Measurements from ENCODE around the gene PFAS. TPM values are rescaled to one million over a fixed set of nuclear protein-coding genes. Genes with fewer than 3 reads are reported as not detected.
"Not testable (repeated sequence)": the region's sequence is repeated elsewhere in the genome, so short reads cannot be mapped to it uniquely, and the experiment has no call there.

Gene PFAS
- total RNA-seq, 2 experiments from 2014 or later: 113 to 141 TPM

- intact Hi-C loops (cut with DNase I, micrococcal nuclease); H3K4me3 Mint-ChIP-seq; ATAC-seq; H3K9me3 Mint-ChIP-seq (ENCODE audit: low read depth); DNase-seq; H3K27me3 Mint-ChIP-seq; H3K27ac Mint-ChIP-seq: not testable (repeated sequence)
- POLR2A ChIA-PET: interaction anchor here (0.6 to 0.7 kb wide), 4 partner anchors 27 to 297 kb away, joined by 3 to 4 read pairs (median 4); no protein-coding TSS in a partner anchor
- H3K4me1 Mint-ChIP-seq: peaks cover 12% of the 10 kb centered on the region
- peaks cover 42% of the 10 kb centered on the region for H3K36me3 Mint-ChIP-seq (ENCODE audit: low read depth)
- CTCF ChIA-PET: interaction anchor here (0.6 to 1.3 kb wide), 3 partner anchors 50 to 148 kb away, joined by 3 to 4 read pairs (median 4); partner anchors contain the start of gene KRABD2
Observed at GRCh38 chr17:8251411-8251810, 2.3 kb downstream of the PFAS start.

- Mint-ChIP-seq H3K36me3 (ENCODE audit: low read depth) (peaks cover 49% of the 10 kb centered on the region), H3K9me3 (ENCODE audit: low read depth) (no peaks in the 10 kb centered on the region), H3K4me1 (peaks cover 10% of the 10 kb centered on the region), H3K27ac (no peak overlapping the region), H3K4me3 (no peak overlapping the region), H3K27me3 (no peaks in the 10 kb centered on the region)
- ChIA-PET CTCF (no interaction called here), POLR2A (no interaction called here)
- intact Hi-C loops (cut with DNase I, micrococcal nuclease): no loop called here
- ATAC-seq (no peak), DNase-seq (no peak)
Observed at GRCh38 chr17:8253801-8254200, 4.7 kb downstream of the PFAS start.

- H3K27me3 Mint-ChIP-seq: no peaks in the 10 kb centered on the region
- H3K27ac Mint-ChIP-seq: no peak overlapping the region
- intact Hi-C loops (cut with DNase I, micrococcal nuclease): no loop called here
- ChIA-PET POLR2A (interaction anchor here (0.6 kb wide), 1 partner anchor 41 kb away, joined by 3 read pairs; no protein-coding TSS in a partner anchor), CTCF (interaction anchor here (0.5 kb wide), 1 partner anchor 171 kb away, joined by 3 read pairs; no protein-coding TSS in a partner anchor)
- peaks cover 9% of the 10 kb centered on the region for H3K4me1 Mint-ChIP-seq
- H3K9me3 Mint-ChIP-seq (ENCODE audit: low read depth): no peaks in the 10 kb centered on the region
- H3K36me3 Mint-ChIP-seq (ENCODE audit: low read depth): peaks cover 43% of the 10 kb centered on the region
- ATAC-seq (no peak), DNase-seq (no peak)
- no peak overlapping the region for H3K4me3 Mint-ChIP-seq
Observed at GRCh38 chr17:8254881-8255280, 5.8 kb downstream of the PFAS start.

- POLR2A ChIA-PET: interaction anchor here (0.6 kb wide), 1 partner anchor 65 kb away, joined by 3 read pairs; no protein-coding TSS in a partner anchor
Observed at GRCh38 chr17:8255499-8255898, 6.4 kb downstream of the PFAS start.

GRCh38 chr17:8256291-8256690 lies 7.2 kb downstream of the PFAS start:
- Mint-ChIP-seq H3K27ac (no peak overlapping the region), H3K9me3 (ENCODE audit: low read depth) (no peaks in the 10 kb centered on the region), H3K27me3 (no peaks in the 10 kb centered on the region), H3K36me3 (ENCODE audit: low read depth) (peaks cover 46% of the 10 kb centered on the region), H3K4me1 (no peaks in the 10 kb centered on the region), H3K4me3 (no peak overlapping the region)
- ChIA-PET CTCF (no interaction called here), POLR2A (no interaction called here)
- DNase-seq (no peak), ATAC-seq (no peak)
- intact Hi-C loops (cut with DNase I, micrococcal nuclease): no loop called here

More at GRCh38 chr17:8255499-8255898, 6.4 kb downstream of the PFAS start:
- DNase-seq (no peak), ATAC-seq (no peak)
- Mint-ChIP-seq H3K4me3 (no peak overlapping the region), H3K4me1 (peaks cover 3% of the 10 kb centered on the region), H3K27me3 (no peaks in the 10 kb centered on the region), H3K36me3 (ENCODE audit: low read depth) (peaks cover 42% of the 10 kb centered on the region), H3K27ac (no peak overlapping the region), H3K9me3 (ENCODE audit: low read depth) (no peaks in the 10 kb centered on the region)
- CTCF ChIA-PET: interaction anchor here (0.5 kb wide), 1 partner anchor 171 kb away, joined by 3 read pairs; no protein-coding TSS in a partner anchor
- intact Hi-C loops (cut with DNase I, micrococcal nuclease): no loop called here

GRCh38 chr17:8256691-8257090 lies 7.6 kb downstream of the PFAS start:
- no peaks in the 10 kb centered on the region for H3K27me3 Mint-ChIP-seq
- CTCF ChIA-PET: no interaction called here
- POLR2A ChIA-PET: no interaction called here
- no peaks in the 10 kb centered on the region for H3K9me3 Mint-ChIP-seq (ENCODE audit: low read depth)
- DNase-seq: no peak
- H3K4me1 Mint-ChIP-seq: no peaks in the 10 kb centered on the region
- H3K27ac Mint-ChIP-seq: no peak overlapping the region
- H3K4me3 Mint-ChIP-seq: no peak overlapping the region
- H3K36me3 Mint-ChIP-seq (ENCODE audit: low read depth): peaks cover 48% of the 10 kb centered on the region
- intact Hi-C loops (cut with DNase I, micrococcal nuclease): no loop called here
- no peak for ATAC-seq

- CTCF ChIA-PET: interaction anchor here (0.6 kb wide), 3 partner anchors 69 to 200 kb away, joined by 3 read pairs; no protein-coding TSS in a partner anchor
- POLR2A ChIA-PET: no interaction called here
Observed at GRCh38 chr17:8257801-8258200, 8.7 kb downstream of the PFAS start.

GRCh38 chr17:8264320-8264719 lies 15.2 kb downstream of the PFAS start:
- peaks cover 49% of the 10 kb centered on the region for H3K36me3 Mint-ChIP-seq (ENCODE audit: low read depth)
- CTCF ChIA-PET: interaction anchor here (1.1 kb wide), 1 partner anchor 15 kb away, joined by 3 read pairs; no protein-coding TSS in a partner anchor
- no peak for ATAC-seq

More at GRCh38 chr17:8257801-8258200, 8.7 kb downstream of the PFAS start:
- Mint-ChIP-seq H3K36me3 (ENCODE audit: low read depth) (peaks cover 51% of the 10 kb centered on the region), H3K4me3 (no peak overlapping the region), H3K4me1 (no peaks in the 10 kb centered on the region), H3K9me3 (ENCODE audit: low read depth) (no peaks in the 10 kb centered on the region), H3K27me3 (no peaks in the 10 kb centered on the region), H3K27ac (no peak overlapping the region)
- ATAC-seq: no peak
- DNase-seq: no peak
- intact Hi-C loops (cut with DNase I, micrococcal nuclease): no loop called here

GRCh38 chr17:8264836-8265542 lies 15.9 kb downstream of the PFAS start:
- no peaks in the 10 kb centered on the region for H3K9me3 Mint-ChIP-seq (ENCODE audit: low read depth)
- H3K36me3 Mint-ChIP-seq (ENCODE audit: low read depth): peaks cover 50% of the 10 kb centered on the region
- intact Hi-C loops (cut with DNase I, micrococcal nuclease): no loop called here
- CTCF ChIA-PET: no interaction called here
- no peaks in the 10 kb centered on the region for H3K27me3 Mint-ChIP-seq
- ATAC-seq (no peak), DNase-seq (no peak)
- POLR2A ChIA-PET: interaction anchor here (0.6 kb wide), 1 partner anchor 70 kb away, joined by 9 read pairs; no protein-coding TSS in a partner anchor
- H3K27ac Mint-ChIP-seq: no peak overlapping the region
- H3K4me1 Mint-ChIP-seq: no peaks in the 10 kb centered on the region
- H3K4me3 Mint-ChIP-seq: no peak overlapping the region

More at GRCh38 chr17:8264320-8264719, 15.2 kb downstream of the PFAS start:
- intact Hi-C loops (cut with DNase I, micrococcal nuclease): no loop called here
- no peak for DNase-seq
- Mint-ChIP-seq H3K27me3 (no peaks in the 10 kb centered on the region), H3K27ac (no peak overlapping the region), H3K9me3 (ENCODE audit: low read depth) (no peaks in the 10 kb centered on the region), H3K4me1 (no peaks in the 10 kb centered on the region), H3K4me3 (no peak overlapping the region)
- POLR2A ChIA-PET: no interaction called here

- ChIA-PET CTCF (no interaction called here), POLR2A (no interaction called here)
- ATAC-seq (peak; percentile 6), DNase-seq (no peak)
- H3K36me3 Mint-ChIP-seq (ENCODE audit: low read depth): peaks cover 50% of the 10 kb centered on the region
- no peaks in the 10 kb centered on the region for H3K4me1 Mint-ChIP-seq
- no peak overlapping the region for H3K27ac Mint-ChIP-seq
- H3K27me3 Mint-ChIP-seq: no peaks in the 10 kb centered on the region
- no peaks in the 10 kb centered on the region for H3K9me3 Mint-ChIP-seq (ENCODE audit: low read depth)
- intact Hi-C loops (cut with DNase I, micrococcal nuclease): no loop called here
- H3K4me3 Mint-ChIP-seq: no peak overlapping the region
Observed at GRCh38 chr17:8266648-8267479, 17.8 kb downstream of the PFAS start.

- intact Hi-C loops (cut with DNase I, micrococcal nuclease): no loop called here
- CTCF ChIA-PET: no interaction called here
- POLR2A ChIA-PET: no interaction called here
- Mint-ChIP-seq H3K36me3 (ENCODE audit: low read depth) (peaks cover 50% of the 10 kb centered on the region), H3K27ac (no peak overlapping the region), H3K27me3 (no peaks in the 10 kb centered on the region), H3K4me1 (no peaks in the 10 kb centered on the region), H3K9me3 (ENCODE audit: low read depth) (no peaks in the 10 kb centered on the region), H3K4me3 (no peak overlapping the region)
- ATAC-seq (no peak), DNase-seq (no peak)
Observed at GRCh38 chr17:8267480-8268147, 18.5 kb downstream of the PFAS start.

All from activated CD4-positive, alpha-beta T cell treated with anti-CD3 and anti-CD28 coated beads for 36 hours (primary cell).